GM18498 (cell line): ENCODE results near the gene SPESP1.

ENCODE experiments used
- ATAC-seq: cut with Tn5 transposase; IDR thresholded peaks from one replicate; pipeline ENCODE4 v1.9.1; 2021; ENCODE audit warnings: mild to moderate bottlenecking, moderate library complexity; ENCODE audit not compliant: unreplicated experiment

The SPESP1 gene

GRCh38 chr15:68930268-68931022 lies at the start of gene SPESP1:
Gene SPESP1 (plus strand): TSS chr15:68930525. CDS start chr15:68930654, 129 bp downstream.
- ATAC-seq: no peak

DNA sequence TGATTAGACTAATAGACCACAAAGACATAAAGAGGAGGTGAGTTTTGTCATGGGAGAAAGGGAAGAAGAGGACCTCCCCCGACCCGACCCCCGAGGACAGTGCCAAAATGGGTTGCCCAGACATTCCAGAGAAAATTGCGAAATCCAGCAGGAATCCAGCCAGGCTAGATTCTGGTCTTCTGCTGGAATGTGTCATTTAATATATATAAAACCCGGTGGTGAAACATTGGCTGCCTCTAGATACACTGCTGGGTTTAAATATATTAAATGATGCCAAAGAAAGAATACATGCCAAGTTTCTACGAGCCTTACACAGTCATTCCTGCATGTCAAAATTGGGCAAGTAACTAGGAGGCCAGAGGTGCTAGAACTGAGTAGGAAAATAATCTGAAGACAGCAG lies 45.3 kb upstream of the SPESP1 start:
- no peak for ATAC-seq

- no peak for ATAC-seq
Observed at GRCh38 chr15:68887120-68887519, 43.2 kb upstream of the SPESP1 start.

DNA sequence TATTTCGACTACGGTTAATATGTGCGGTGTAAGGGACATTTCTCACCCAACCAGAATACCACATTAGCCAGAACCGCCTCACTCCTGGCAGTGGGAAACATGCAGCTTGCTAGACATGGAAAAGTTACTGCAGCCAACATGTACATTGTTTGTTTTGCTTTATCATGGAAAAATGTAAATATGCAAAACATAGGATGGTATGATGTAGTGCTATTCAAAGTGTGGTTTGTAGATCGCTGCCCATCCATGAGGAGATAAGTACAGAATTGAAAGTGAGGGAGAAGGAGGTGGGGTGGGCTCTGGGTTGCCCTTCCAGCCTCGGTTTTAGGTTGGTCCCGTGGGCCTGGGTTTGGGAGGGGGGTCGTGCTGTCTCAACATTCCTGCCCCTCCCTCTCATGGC lies 42.5 kb upstream of the SPESP1 start:
- ATAC-seq: no peak

- ATAC-seq: no peak
Observed at GRCh38 chr15:68888419-68888818, 41.9 kb upstream of the SPESP1 start.

DNA sequence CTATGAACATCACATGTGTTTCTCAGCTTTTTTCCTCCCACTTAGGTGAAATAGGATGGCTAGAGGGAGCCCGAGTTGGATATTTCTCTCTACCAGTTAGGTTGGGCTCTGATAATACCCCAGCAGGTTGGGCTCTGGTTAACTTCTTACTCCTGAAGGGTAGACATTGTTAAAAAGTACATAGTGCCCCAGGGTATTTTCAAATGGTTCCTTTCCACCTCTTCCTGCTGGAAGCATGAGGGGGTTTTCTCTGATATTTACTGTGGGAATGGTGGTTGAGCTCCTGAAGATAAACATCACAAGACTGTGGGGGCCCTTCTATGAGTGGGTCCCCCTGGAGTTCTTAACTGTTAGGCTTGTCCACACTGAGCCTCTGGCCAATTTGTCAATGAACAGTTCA lies 36.1 kb upstream of the SPESP1 start:
- ATAC-seq: no peak

GRCh38 chr15:68896178-68896577 lies 34.1 kb upstream of the SPESP1 start:
- ATAC-seq: no peak

DNA sequence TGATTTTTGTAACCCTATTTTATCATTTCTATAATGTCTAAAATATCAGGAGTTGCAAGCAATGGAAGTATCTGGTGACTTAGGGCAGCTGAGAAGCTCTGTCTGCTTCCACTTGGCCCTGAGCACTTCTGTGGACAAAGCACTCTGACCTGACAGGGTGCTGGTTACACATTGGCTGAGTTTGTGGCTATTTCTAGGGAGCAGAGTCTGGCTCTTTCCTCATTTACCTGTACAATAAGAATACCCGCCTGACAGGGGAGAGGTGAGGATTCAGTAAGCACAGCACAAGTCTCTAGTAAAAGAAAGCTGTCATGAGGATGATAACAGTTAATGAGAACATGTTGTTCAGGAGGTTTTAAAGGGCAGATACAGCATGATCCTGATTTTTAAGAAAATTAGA lies 33.3 kb upstream of the SPESP1 start:
- no peak for ATAC-seq

- no peak for ATAC-seq
Observed at GRCh38 chr15:68900027-68900426, 30.3 kb upstream of the SPESP1 start.

GRCh38 chr15:68907396-68907923 lies 22.9 kb upstream of the SPESP1 start:
- no peak for ATAC-seq

GRCh38 chr15:68909601-68910100 lies 20.7 kb upstream of the SPESP1 start:
- ATAC-seq: no peak

- no peak for ATAC-seq
Observed at GRCh38 chr15:68910341-68910740, 20.0 kb upstream of the SPESP1 start.

- no peak for ATAC-seq
Observed at GRCh38 chr15:68910816-68911215, 19.5 kb upstream of the SPESP1 start.

- no peak for ATAC-seq
Observed at GRCh38 chr15:68921926-68922325, 8.4 kb upstream of the SPESP1 start.

DNA sequence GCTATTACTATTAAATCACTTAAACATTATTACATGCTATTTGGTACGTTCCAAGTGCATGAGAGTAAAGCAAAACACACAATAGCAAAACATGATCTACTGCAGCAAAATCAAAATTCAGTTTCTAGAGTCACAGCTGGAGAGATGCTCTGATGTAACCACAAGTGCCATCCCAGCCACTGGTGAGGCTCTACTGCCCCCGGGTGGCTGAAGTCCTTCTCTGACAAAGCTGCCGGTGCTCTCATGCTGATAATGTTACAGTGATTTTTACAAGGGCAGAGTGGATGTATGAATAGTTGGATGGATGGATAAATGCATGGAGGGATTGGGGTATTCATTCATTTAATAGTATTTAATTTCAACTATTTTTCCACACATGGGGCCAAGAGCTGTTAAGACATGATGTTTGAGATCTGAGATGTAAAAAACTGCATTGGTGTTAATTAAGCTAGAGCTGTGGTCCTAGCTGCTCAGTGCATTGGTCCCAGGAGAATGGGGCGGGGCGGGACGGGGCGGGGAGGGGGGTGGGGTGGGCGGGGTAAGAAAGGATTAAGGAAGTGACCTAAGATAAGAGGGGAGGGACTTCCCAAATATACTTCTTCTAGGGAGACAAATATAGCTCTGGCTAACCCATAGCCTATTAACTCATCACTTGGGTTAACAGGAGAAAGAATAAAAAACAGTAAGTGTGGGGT lies 5.3 kb upstream of the SPESP1 start:
- ATAC-seq: peak; percentile 65

DNA sequence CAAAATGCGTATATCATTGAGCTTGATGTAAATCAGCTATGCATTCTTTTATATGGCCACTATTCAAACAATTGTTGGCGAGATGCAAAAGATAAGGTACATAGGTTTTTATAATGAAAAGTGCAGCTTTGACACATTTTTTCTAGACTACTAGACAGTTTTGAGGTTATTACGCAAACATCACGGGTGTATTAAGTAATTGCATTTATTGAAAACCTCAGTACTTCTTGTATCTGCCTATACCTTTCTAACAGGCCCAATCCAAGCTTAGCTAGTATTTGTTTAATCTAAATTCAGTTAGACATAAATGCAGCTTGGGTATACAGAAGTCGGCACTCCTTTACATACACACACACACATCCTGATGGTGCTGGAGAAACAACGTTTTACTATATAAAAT lies 2.7 kb downstream of the SPESP1 start:
- ATAC-seq: no peak

DNA sequence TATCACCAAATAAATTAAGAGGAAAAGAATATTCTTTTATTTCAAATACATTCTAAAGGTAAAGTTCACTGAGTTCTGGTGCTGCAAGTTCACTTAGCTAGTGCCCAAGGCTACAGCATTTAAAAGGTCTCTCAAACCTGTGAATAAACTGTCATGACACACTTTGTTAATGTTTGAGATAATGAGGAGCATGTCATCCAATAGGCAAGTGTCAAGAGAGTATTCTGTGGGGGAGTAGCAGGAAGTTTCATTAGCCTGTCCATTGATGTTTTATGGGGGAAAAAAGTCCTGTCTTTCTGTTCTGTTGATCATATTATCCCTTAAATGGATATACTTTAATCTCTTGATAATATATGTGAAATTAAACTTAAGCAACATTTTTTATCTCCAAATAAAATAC lies 4.0 kb downstream of the SPESP1 start:
- no peak for ATAC-seq

- no peak for ATAC-seq
Observed at GRCh38 chr15:68935400-68935937, 5.1 kb downstream of the SPESP1 start.

DNA sequence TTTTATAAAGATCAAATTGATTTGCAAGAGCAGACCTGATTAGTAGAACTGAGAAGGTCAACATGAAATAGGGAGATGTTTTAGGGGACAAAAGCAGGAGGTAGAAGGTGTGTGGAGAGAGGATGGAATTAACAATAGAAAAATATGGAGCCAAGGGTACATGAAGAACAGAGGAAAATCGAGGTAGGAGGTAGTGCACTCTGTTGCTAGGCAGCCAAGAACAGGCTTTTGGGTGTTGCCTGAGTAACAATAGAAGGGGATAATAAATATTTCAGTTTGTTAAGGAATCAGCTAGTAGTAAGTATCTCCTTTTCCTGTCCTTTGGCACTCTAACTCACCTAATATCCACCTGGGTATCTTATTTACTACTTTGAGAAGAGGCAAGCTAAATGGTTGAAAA lies 9.2 kb downstream of the SPESP1 start:
- no peak for ATAC-seq

GRCh38 chr15:68951813-68952212 lies 21.5 kb downstream of the SPESP1 start:
- ATAC-seq: no peak

DNA sequence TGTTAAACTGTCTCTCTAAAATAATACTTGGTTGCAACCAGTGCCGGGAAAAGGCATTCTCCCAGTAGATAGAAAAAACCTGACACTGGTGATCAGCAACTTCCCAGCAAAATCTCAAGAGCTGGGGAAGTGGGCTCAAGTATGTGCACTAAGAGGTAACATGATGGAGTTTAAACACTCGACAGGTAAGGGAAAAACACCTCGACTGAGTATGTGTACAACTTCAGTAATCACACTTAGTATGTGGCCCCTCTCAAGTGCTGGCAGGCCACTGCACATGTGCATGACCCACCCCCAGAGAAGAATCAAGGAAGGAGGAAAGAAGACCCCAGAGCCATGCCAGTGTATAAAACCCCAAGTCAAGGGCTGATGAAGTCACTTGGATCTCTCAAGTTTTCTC lies 27.4 kb downstream of the SPESP1 start:
- no peak for ATAC-seq

DNA sequence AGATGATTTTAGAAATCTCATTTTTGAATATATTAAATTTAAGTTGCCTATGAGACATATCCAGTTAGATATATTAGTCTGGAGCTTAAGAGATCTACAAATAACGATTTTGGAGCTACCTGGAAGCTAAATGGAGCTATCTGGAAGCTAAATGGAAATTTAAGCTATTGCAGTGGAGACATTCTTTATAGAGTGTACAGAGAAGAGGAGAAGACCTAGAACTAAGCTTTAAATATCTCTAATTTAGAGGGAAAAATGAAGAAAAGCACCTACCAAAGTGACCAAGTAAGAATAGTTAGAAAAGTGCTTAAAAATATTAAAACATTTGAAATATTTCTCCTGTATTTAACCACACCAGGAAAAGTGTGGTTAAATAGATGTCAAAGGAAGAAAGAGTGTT lies 28.3 kb downstream of the SPESP1 start:
- ATAC-seq: no peak
